ENCODE results near the gene PITPNM1.
"Not testable (repeated sequence)": the region's sequence is repeated elsewhere in the genome, so short reads cannot be mapped to it uniquely, and the experiment has no call there.

PITPNM1 gene

DNA sequence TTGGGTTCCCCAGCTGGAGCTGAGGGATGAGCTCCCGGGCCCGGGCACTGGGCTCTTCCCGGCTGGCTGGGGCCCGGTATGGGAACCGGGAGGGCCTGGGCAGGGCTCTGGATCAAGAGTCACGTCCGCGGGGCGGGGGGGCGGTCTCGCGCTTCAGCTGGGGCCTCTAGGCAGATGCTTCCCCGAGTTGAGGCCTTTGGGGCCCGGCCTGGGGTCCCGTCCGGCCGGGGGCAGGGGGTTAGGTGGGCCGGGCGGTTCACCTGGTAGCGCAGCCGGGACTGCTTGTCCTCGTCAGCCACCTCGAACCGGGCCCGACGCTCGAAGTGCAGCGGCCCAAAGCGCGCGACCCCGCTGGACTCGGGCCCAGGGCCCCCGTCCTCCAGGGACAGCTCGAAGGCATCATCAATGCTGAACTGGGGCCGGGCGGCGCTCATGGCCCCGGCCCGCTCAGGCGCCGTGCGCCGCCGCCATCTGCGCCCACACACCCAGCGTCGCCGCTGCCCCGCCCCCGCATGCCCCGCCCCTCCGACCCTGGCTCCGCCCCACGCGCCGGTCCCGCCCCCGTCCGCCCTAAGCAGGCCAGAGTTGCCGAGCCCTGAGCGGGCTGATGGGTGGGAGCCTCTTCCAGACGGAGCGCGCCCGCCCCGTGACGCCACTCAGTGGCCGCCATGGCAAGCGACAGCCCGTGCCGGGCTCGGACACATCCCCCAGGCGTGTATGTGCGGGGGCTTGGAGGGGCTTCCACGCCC lies 36.2 kb downstream of the PITPNM1 start, which contains the start of gene TMEM134:
Gene TMEM134 (minus strand): TSS at position 493 of the 749 bp plus-strand sequence. CDS start 59 bp downstream, at position 434.
- TF ChIP-seq, protein P1, sequence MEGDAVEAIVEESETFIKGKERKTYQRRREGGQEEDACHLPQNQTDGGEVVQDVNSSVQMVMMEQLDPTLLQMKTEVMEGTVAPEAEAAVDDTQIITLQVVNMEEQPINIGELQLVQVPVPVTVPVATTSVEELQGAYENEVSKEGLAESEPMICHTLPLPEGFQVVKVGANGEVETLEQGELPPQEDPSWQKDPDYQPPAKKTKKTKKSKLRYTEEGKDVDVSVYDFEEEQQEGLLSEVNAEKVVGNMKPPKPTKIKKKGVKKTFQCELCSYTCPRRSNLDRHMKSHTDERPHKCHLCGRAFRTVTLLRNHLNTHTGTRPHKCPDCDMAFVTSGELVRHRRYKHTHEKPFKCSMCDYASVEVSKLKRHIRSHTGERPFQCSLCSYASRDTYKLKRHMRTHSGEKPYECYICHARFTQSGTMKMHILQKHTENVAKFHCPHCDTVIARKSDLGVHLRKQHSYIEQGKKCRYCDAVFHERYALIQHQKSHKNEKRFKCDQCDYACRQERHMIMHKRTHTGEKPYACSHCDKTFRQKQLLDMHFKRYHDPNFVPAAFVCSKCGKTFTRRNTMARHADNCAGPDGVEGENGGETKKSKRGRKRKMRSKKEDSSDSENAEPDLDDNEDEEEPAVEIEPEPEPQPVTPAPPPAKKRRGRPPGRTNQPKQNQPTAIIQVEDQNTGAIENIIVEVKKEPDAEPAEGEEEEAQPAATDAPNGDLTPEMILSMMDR (IDR thresholded peaks at IDR 0.05; ENCODE audit: low read depth, low read length): peak; percentile 44
- peak; percentile 77 for DNase-seq (ENCODE audit: extremely low read depth, low read depth)

DNA sequence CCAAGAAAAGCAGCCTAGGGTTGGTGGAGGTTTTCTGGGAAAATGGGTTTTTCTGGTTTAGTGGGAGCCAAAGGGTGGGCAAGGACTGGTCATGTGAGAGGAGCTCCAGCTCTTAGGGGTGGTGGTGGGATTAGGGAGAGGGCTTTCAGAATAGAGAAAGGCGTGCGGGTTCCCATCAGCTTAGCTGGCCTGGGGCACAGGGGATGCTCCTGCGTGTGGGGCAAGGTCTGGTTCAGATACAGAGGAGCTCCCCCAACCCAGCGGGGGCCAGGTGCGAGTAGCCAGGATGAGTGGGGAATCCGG lies 36.8 kb downstream of the PITPNM1 start:
- TF ChIP-seq, protein P1 (IDR thresholded peaks at IDR 0.05; ENCODE audit: low read depth, low read length): no peak
- no peak for DNase-seq (ENCODE audit: extremely low read depth, low read depth)

DNA sequence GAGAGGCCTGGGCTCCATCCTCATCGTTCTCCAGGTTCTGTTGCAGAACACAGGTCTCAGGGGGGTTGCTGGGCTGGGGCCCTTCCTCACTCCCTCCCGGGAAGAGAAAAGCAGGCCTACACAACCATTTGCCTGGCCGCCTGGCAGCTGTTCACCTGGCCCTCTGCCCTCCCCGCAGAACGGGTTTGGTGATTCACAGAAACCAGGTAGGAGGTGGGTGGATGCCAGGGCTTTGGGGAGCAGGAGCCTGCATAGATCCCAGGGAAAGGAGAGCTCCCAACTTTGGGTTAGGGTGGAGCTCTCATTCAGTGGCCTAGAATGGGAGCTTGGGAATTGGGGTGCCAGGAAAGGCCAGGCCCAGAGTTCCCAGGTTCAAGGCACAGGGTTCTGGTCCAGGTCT lies 37.1 kb downstream of the PITPNM1 start:
- TF ChIP-seq, protein P1 (IDR thresholded peaks at IDR 0.05; ENCODE audit: low read depth, low read length): no peak
- DNase-seq (ENCODE audit: extremely low read depth, low read depth): no peak

DNA sequence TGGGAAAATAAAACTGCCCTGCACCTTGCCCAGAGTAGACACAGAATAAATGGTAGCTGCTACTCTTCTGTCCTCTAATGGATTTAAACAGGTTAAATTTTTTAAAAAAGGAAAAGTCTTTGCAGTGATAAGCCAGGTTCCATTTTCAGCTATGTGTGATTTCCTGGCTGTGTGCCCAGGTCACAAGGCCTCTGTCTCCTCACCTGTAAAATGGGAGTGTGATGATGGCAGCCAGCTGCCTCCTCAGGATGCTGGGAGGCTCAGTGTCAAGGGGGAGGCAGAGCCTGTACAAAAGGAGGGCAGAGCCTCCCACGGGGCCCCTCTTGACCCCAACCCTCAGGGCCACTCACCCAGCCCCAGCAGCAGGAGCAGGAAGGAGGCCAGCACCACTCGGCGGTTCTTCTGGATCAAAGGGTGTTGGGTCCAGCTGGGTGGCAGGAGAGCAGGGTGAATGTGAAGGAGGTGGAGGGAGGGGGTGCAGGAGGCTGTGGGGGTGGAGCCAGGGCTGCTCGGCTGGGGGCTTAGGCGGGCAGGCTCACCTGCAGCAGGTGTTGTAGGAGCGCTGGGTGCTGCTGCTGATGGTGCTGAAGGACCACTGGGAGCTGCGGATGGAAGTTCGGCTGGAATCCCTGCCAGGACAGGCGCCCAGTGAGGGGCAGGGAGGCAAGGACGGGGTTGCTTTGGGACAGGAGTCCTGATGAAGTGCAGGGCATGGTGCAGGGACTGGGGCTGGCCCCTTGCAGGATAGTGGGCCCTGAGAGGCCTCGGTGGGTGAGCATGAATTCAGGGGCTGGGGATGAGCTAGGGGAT lies 38.0 kb downstream of the PITPNM1 start:
- TF ChIP-seq, protein P1 (IDR thresholded peaks at IDR 0.05; ENCODE audit: low read depth, low read length): no peak
- DNase-seq (ENCODE audit: extremely low read depth, low read depth): no peak

DNA sequence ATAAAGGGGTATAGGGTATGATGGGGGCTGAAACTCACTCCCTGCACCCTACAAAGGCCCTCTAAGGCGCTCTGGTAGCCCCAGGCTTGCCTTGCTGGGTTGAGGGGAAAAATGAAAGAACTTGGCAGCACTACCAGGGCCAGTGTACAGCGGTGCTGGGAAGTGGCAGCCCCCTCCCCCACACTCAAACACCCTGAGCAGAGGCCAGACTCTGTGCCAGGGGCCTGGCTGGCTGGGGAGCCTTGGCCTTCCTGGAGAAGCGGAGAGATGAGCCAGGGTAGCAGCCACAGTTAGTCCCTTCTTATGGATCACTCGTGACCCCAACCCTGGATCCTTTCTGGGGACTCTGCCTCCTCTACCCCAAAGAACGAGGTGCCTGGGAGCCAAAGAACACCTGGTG lies 38.8 kb downstream of the PITPNM1 start:
- no peak for DNase-seq (ENCODE audit: extremely low read depth, low read depth)
- TF ChIP-seq, protein P1 (IDR thresholded peaks at IDR 0.05; ENCODE audit: low read depth, low read length): no peak

DNA sequence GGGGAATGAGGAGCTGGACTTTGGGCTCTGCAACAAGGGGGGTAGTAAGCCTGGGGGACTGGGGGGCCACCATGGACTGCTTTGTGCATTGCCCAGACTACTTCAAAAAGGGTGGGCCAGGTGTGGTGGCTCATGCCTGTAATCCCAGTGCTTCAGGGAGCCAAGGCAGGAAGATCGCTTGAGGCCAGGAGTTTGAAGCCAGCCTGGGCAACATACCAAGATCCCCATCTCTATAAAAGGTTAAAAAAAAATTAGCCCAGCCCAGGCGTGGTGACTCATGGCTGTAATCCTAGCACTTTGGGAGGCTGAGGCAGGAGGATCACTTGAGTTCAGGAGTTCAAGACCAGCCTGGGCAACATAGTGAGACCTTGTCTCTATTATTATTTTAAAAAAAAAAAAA lies 39.6 kb downstream of the PITPNM1 start:
- not testable (repeated sequence) for DNase-seq (ENCODE audit: extremely low read depth, low read depth)

DNA sequence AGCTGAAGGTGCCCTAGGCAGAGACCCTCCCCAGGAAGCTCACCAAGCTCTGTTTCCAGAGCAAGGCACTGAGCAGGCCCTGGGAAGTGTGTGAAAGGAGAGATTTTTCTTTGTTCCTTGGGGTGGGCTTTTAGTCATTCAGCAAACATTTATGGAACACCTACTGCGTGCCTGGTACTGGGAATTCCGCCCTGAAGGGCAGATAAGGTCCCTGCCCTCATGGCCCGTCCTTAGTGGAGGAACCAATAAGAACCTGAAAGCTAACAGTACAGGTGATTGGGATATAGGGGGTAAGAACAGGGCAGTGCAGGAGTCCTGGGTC lies 40.0 kb downstream of the PITPNM1 start:
- TF ChIP-seq, protein P1 (IDR thresholded peaks at IDR 0.05; ENCODE audit: low read depth, low read length): no peak
- no peak for DNase-seq (ENCODE audit: extremely low read depth, low read depth)

Data from AG09319 (cell line).